ENCODE data around the gene CGN.
"Not testable (repeated sequence)": the region's sequence is repeated elsewhere in the genome, so short reads cannot be mapped to it uniquely, and the experiment has no call there.

CGN gene

DNA sequence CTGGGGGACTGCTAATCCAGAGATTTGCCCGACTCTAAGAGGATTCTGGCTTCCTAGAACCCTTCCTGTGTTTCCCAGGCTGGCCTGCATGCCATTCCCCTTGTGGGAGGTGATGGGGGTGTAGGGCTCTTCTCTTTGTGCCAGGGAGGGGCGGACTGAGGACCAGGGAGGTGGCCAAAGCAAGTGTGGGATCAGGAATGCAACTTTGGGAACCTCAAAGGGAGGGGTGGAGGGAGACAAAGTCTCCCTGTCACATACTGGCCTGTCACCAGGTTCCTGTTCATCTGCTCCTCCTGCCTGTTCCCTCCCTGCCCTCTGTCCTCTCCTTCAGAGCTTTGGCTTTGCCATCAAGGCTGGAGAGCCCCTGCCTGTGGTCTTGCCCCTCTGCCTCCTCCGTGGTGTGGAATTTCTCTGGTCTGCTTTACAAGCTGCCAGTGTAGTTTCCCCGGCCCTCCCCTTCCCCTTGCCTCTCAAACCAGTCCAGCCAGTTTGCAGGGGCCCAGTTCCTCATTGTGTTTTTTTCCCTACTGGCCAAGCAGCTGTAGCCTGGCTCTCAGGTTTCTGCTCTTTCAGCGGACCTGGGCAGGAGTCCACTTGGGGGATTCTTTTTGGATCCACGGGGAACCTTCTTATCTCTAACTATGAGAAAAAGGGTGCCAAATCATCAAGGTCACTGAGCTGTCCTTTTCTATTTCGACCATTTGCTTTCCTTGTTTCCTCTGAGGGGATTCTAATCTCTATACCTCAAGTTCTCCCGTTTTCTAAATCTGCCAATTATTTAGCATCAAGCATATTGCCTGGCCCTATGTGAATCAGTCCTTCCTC lies 1.8 kb downstream of the CGN start:
- Histone ChIP-seq H3K9ac (ENCODE audit: low read length) (peak overlapping the region; percentile 70), H3K4me1 (ENCODE audit: control insufficient read depth, insufficient read depth, low read length) (peaks cover 44% of the 10 kb centered on the region), H3K4me3 (ENCODE audit: low read depth, low read length) (peak overlapping the region; percentile 70)

DNA sequence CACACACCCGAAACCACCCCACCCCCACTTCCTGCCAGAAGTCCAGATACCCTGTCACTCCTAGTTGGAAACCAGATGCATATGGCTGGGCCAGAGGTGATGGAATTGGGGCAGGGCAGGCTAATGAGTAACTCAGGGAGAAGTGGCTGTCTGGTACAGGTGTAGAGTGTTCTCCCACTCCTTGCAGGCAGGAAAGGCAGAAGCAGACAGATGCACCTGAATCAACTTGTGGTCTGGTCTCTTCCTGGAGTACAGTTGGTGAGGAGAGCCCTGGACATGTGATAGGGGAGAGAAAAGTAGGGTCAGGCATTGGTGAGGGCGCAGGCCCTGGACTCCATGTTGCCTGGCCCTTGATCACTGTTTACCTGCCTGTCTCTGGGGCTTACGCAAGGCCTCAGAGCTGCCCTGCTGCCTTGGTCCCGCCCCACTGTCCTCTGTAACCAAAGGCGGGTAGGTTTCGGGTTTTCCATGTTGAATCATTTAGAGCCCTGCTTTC lies 2.5 kb downstream of the CGN start:
- Histone ChIP-seq H3K36me3 (ENCODE audit: control insufficient read depth, insufficient read depth, low read length) (peaks cover 6% of the 10 kb centered on the region), H3K4me1 (ENCODE audit: control insufficient read depth, insufficient read depth, low read length) (peaks cover 44% of the 10 kb centered on the region), H3K27me3 (ENCODE audit: control insufficient read depth, insufficient read depth, low read length) (no peaks in the 10 kb centered on the region), H3K27ac (ENCODE audit: low read depth, low read length) (peak overlapping the region; percentile 22; the same call in 1 of the 2 replicates), H3K4me3 (ENCODE audit: low read depth, low read length) (peak overlapping the region; percentile 70), H3K9ac (ENCODE audit: low read length) (peak overlapping the region; percentile 70), H3K9me3 (ENCODE audit: control insufficient read depth, insufficient read depth, low read depth, low read length) (no peaks in the 10 kb centered on the region)

More for the DNA sequence above, 1.8 kb downstream of the CGN start:
- H3K27ac ChIP-seq (ENCODE audit: low read depth, low read length) = peak overlapping the region; percentile 22; the same call in 1 of the 2 replicates
- no peaks in the 10 kb centered on the region for H3K27me3 ChIP-seq (ENCODE audit: control insufficient read depth, insufficient read depth, low read length)
- no peaks in the 10 kb centered on the region for H3K36me3 ChIP-seq (ENCODE audit: control insufficient read depth, insufficient read depth, low read length)
- no peaks in the 10 kb centered on the region for H3K9me3 ChIP-seq (ENCODE audit: control insufficient read depth, insufficient read depth, low read depth, low read length)

DNA sequence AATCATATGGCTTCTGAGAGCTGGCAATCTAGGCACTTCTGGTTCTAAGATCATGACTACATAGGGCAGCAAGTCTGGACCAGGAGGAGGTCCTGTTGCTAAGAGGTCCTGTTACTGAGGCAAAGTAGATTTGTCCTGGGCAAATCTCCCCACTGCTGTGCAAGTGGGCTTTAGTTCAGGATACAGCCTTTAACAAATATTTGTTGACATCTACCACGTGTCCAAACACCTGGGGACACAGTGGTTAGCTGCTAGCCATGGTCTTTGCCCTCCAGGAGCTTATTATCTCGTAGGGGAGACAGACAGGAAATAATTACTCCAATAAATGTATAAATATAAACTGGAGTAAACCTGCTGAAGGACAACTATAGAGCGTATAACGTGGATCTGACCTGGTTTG lies 3.2 kb downstream of the CGN start:
- H3K27ac ChIP-seq (ENCODE audit: low read depth, low read length) = no peak overlapping the region
- H3K9ac ChIP-seq (ENCODE audit: low read length) = no peak overlapping the region
- peaks cover 44% of the 10 kb centered on the region for H3K4me1 ChIP-seq (ENCODE audit: control insufficient read depth, insufficient read depth, low read length)
- peak overlapping the region; percentile 70; the same call in 1 of the 2 replicates for H3K4me3 ChIP-seq (ENCODE audit: low read depth, low read length)
- peaks cover 12% of the 10 kb centered on the region for H3K36me3 ChIP-seq (ENCODE audit: control insufficient read depth, insufficient read depth, low read length)
- no peaks in the 10 kb centered on the region for H3K27me3 ChIP-seq (ENCODE audit: control insufficient read depth, insufficient read depth, low read length)
- no peaks in the 10 kb centered on the region for H3K9me3 ChIP-seq (ENCODE audit: control insufficient read depth, insufficient read depth, low read depth, low read length)

DNA sequence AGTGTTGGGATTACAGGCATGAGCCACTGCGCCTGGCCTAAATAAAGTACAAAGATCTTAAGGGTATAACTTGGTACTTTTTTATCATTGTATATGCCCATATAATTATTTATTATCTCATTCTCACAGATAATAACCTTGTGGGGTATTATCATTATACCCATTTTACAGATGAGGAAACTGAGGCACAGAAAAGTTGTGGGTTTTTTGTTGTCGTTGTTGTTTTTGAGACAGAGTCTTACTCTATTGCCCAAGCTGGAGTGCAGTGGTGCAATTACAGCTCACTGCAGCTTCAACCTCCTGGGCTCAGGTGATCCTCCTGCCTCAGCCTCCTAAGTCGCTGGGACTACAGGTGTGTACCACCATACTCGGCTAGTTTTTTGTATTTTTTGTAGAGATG lies 4.1 kb downstream of the CGN start:
- H3K27ac ChIP-seq (ENCODE audit: low read depth, low read length) = peak overlapping the region; percentile 16; the same call in 1 of the 2 replicates
- H3K36me3 ChIP-seq (ENCODE audit: control insufficient read depth, insufficient read depth, low read length) = peaks cover 21% of the 10 kb centered on the region
- H3K9ac ChIP-seq (ENCODE audit: low read length) = peak overlapping the region; percentile 10
- no peaks in the 10 kb centered on the region for H3K27me3 ChIP-seq (ENCODE audit: control insufficient read depth, insufficient read depth, low read length)
- peaks cover 36% of the 10 kb centered on the region for H3K4me1 ChIP-seq (ENCODE audit: control insufficient read depth, insufficient read depth, low read length)
- H3K4me3 ChIP-seq (ENCODE audit: low read depth, low read length) = no peak overlapping the region
- no peaks in the 10 kb centered on the region for H3K9me3 ChIP-seq (ENCODE audit: control insufficient read depth, insufficient read depth, low read depth, low read length)

DNA sequence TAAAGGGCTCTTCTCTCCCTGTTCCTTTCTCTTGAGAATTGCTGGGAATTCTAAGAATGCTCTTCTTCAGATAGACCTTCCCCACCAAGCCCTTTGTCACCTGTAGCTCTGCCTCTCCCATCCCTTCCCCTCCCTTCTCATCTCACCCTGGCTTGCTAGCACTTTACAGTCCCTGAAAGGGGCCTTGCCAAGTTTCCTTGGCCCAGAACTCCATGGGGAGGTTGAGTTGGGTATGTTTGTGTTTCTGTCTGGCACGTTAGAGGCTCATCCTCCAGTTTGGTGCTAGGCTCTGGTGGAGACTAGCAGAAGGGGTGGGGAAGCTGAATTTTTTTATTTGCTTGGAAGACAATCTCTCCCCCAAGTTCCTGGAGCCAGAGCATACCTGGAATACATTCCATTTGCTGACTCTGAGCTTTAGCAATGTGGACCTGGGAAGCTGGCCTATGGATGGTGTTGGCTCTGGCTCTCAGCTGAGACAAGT lies 4.9 kb downstream of the CGN start:
- Histone ChIP-seq H3K27me3 (ENCODE audit: control insufficient read depth, insufficient read depth, low read length) (no peaks in the 10 kb centered on the region), H3K9me3 (ENCODE audit: control insufficient read depth, insufficient read depth, low read depth, low read length) (no peaks in the 10 kb centered on the region), H3K27ac (ENCODE audit: low read depth, low read length) (peak overlapping the region; percentile 16; the same call in 1 of the 2 replicates), H3K4me3 (ENCODE audit: low read depth, low read length) (no peak overlapping the region), H3K36me3 (ENCODE audit: control insufficient read depth, insufficient read depth, low read length) (peaks cover 28% of the 10 kb centered on the region), H3K9ac (ENCODE audit: low read length) (peak overlapping the region; percentile 58), H3K4me1 (ENCODE audit: control insufficient read depth, insufficient read depth, low read length) (peaks cover 35% of the 10 kb centered on the region)

DNA sequence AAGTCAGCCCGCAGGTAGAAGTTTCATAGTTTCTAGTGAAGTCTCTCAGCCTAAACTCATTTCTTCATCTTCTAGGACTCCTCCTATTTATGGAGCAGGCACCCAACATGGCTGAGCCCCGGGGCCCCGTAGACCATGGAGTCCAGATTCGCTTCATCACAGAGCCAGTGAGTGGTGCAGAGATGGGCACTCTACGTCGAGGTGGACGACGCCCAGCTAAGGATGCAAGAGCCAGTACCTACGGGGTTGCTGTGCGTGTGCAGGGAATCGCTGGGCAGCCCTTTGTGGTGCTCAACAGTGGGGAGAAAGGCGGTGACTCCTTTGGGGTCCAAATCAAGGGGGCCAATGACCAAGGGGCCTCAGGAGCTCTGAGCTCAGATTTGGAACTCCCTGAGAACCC lies 7.2 kb downstream of the CGN start:
- no peak overlapping the region for H3K27ac ChIP-seq (ENCODE audit: low read depth, low read length)
- no peaks in the 10 kb centered on the region for H3K9me3 ChIP-seq (ENCODE audit: control insufficient read depth, insufficient read depth, low read depth, low read length)
- H3K36me3 ChIP-seq (ENCODE audit: control insufficient read depth, insufficient read depth, low read length) = peaks cover 28% of the 10 kb centered on the region
- H3K27me3 ChIP-seq (ENCODE audit: control insufficient read depth, insufficient read depth, low read length) = no peaks in the 10 kb centered on the region
- H3K4me1 ChIP-seq (ENCODE audit: control insufficient read depth, insufficient read depth, low read length) = peaks cover 20% of the 10 kb centered on the region
- no peak overlapping the region for H3K4me3 ChIP-seq (ENCODE audit: low read depth, low read length)
- no peak overlapping the region for H3K9ac ChIP-seq (ENCODE audit: low read length)

DNA sequence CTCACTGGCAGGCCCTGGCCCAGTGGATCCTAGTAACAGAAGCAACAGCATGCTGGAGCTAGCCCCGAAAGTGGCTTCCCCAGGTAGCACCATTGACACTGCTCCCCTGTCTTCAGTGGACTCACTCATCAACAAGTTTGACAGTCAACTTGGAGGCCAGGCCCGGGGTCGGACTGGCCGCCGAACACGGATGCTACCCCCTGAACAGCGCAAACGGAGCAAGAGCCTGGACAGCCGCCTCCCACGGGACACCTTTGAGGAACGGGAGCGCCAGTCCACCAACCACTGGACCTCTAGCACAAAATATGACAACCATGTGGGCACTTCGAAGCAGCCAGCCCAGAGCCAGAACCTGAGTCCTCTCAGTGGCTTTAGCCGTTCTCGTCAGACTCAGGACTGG lies 7.7 kb downstream of the CGN start:
- no peak overlapping the region for H3K27ac ChIP-seq (ENCODE audit: low read depth, low read length)
- H3K9ac ChIP-seq (ENCODE audit: low read length) = no peak overlapping the region
- H3K4me1 ChIP-seq (ENCODE audit: control insufficient read depth, insufficient read depth, low read length) = peaks cover 15% of the 10 kb centered on the region
- H3K36me3 ChIP-seq (ENCODE audit: control insufficient read depth, insufficient read depth, low read length) = peaks cover 29% of the 10 kb centered on the region
- H3K4me3 ChIP-seq (ENCODE audit: low read depth, low read length) = no peak overlapping the region
- no peaks in the 10 kb centered on the region for H3K27me3 ChIP-seq (ENCODE audit: control insufficient read depth, insufficient read depth, low read length)
- no peaks in the 10 kb centered on the region for H3K9me3 ChIP-seq (ENCODE audit: control insufficient read depth, insufficient read depth, low read depth, low read length)

DNA sequence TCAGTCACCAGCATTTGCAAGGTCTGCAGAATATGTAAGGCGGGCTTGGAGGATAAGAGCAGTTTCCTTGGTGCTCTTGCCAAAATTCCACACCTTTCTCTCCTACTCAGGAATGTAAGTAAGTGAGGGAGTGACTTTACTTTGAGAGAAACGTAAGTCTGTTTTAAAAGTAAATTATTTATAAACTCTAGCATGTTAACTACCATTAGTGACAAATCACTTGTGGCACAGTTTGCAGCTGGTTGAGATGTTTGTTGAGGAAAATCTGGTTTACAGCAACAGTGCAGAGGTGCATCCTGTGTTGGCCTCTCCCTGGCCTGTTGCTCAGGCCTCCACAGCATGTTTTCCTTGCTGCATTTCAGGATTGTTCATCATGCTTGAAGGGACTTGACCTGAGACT lies 8.5 kb downstream of the CGN start:
- Histone ChIP-seq H3K9ac (ENCODE audit: low read length) (no peak overlapping the region), H3K9me3 (ENCODE audit: control insufficient read depth, insufficient read depth, low read depth, low read length) (no peaks in the 10 kb centered on the region), H3K36me3 (ENCODE audit: control insufficient read depth, insufficient read depth, low read length) (peaks cover 36% of the 10 kb centered on the region), H3K27ac (ENCODE audit: low read depth, low read length) (no peak overlapping the region), H3K4me1 (ENCODE audit: control insufficient read depth, insufficient read depth, low read length) (peaks cover 8% of the 10 kb centered on the region; the same call in 1 of the 2 replicates), H3K4me3 (ENCODE audit: low read depth, low read length) (no peak overlapping the region), H3K27me3 (ENCODE audit: control insufficient read depth, insufficient read depth, low read length) (no peaks in the 10 kb centered on the region)

DNA sequence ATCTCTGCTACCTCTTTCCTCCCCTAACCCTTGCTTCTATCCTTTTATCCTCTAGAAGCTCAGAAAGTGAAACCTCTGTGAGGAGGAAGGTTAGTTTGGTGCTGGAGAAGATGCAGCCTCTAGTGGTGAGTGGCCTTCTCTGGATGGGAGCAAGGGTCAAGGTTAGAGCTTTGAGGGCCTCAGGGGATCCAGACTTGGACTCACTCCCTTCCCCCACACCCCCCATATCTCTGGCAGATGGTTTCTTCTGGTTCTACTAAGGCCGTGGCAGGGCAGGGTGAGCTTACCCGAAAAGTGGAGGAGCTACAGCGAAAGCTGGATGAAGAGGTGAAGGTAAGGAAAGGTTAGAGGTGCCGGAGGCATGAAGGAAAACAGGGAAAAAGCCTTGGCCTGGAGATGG lies 9.2 kb downstream of the CGN start:
- no peak overlapping the region for H3K4me3 ChIP-seq (ENCODE audit: low read depth, low read length)
- no peak overlapping the region for H3K9ac ChIP-seq (ENCODE audit: low read length)
- no peaks in the 10 kb centered on the region for H3K9me3 ChIP-seq (ENCODE audit: control insufficient read depth, insufficient read depth, low read depth, low read length)
- H3K4me1 ChIP-seq (ENCODE audit: control insufficient read depth, insufficient read depth, low read length) = peaks cover 7% of the 10 kb centered on the region; the same call in 1 of the 2 replicates
- H3K27ac ChIP-seq (ENCODE audit: low read depth, low read length) = no peak overlapping the region
- no peaks in the 10 kb centered on the region for H3K27me3 ChIP-seq (ENCODE audit: control insufficient read depth, insufficient read depth, low read length)
- peaks cover 43% of the 10 kb centered on the region for H3K36me3 ChIP-seq (ENCODE audit: control insufficient read depth, insufficient read depth, low read length)

DNA sequence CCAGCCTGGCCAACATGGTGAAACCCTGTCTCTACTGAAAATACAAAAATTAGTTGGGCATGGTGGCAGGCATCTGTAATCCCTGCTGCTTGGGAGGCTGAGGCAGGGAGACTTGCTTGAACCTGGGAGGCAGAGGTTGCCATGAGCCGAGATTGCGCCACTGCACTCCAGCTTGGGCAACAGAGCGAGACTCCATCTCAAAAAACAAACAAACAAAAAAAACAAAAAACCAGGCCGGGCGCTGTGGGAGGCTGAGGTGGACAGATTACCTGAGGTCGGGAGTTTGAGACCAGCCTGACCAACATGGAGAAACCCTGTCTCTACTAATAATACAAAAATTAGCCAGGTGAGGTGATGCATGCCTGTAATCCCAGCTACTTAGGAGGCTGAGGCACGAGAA lies 11.2 kb downstream of the CGN start:
- H3K9ac ChIP-seq (ENCODE audit: low read length); H3K9me3 ChIP-seq (ENCODE audit: control insufficient read depth, insufficient read depth, low read depth, low read length); H3K4me1 ChIP-seq (ENCODE audit: control insufficient read depth, insufficient read depth, low read length); H3K27me3 ChIP-seq (ENCODE audit: control insufficient read depth, insufficient read depth, low read length); H3K4me3 ChIP-seq (ENCODE audit: low read depth, low read length); H3K27ac ChIP-seq (ENCODE audit: low read depth, low read length): not testable (repeated sequence)
- peaks cover 55% of the 10 kb centered on the region for H3K36me3 ChIP-seq (ENCODE audit: control insufficient read depth, insufficient read depth, low read length)

DNA sequence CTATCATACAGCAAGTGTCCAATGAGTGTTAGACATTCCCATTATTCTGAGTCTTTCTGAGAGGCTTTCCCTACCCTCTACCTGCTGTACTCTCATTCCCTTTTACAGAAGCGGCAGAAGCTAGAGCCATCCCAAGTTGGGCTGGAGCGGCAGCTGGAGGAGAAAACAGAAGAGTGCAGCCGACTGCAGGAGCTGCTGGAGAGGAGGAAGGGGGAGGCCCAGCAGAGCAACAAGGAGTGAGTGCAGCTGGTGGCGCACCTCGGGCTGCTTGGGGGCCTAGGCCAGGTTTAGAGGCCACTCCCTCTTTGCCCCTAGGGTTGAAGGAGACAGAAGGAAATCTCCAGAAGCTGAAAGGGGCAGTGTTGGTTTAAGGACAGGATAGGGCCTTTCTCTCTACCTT lies 12.1 kb downstream of the CGN start:
- Histone ChIP-seq H3K9me3 (ENCODE audit: control insufficient read depth, insufficient read depth, low read depth, low read length) (no peaks in the 10 kb centered on the region), H3K9ac (ENCODE audit: low read length) (no peak overlapping the region), H3K27ac (ENCODE audit: low read depth, low read length) (no peak overlapping the region), H3K27me3 (ENCODE audit: control insufficient read depth, insufficient read depth, low read length) (no peaks in the 10 kb centered on the region), H3K36me3 (ENCODE audit: control insufficient read depth, insufficient read depth, low read length) (peaks cover 53% of the 10 kb centered on the region), H3K4me3 (ENCODE audit: low read depth, low read length) (no peak overlapping the region), H3K4me1 (ENCODE audit: control insufficient read depth, insufficient read depth, low read length) (peaks cover 6% of the 10 kb centered on the region; the same call in 1 of the 2 replicates)

Data from HUES6 (cell line).